T-helper 2 cell treated with Interferon-gamma antibody and Interleukin-4, amounts not matched to agents 5 μg/mL and 100 μg/mL, for 36 hours (primary cell): ENCODE results near the gene TSPY3.
"Not testable (repeated sequence)": the region's sequence is repeated elsewhere in the genome, so short reads cannot be mapped to it uniquely, and the experiment has no call there.

Experiments used
- DNase-seq: peaks from one replicate; pipeline ENCODE4 v3.0.0; 2021; ENCODE audit warnings: low spot score
- H3K27ac Mint-ChIP-seq: one replicate; pipeline ENCODE4 v1.8.0; 2021; ENCODE audit warnings: mild to moderate bottlenecking, mixed read lengths
- H3K27me3 Mint-ChIP-seq: one replicate; pipeline ENCODE4 v1.8.0; 2021; ENCODE audit warnings: low read depth, mixed read lengths
- H3K36me3 Mint-ChIP-seq: one replicate; pipeline ENCODE4 v1.8.0; 2021; ENCODE audit warnings: low read depth, mixed read lengths
- H3K4me1 Mint-ChIP-seq: one replicate; pipeline ENCODE4 v1.8.0; 2021; ENCODE audit warnings: low read depth, mixed read lengths
- H3K4me3 Mint-ChIP-seq: one replicate; pipeline ENCODE4 v1.8.0; 2022; ENCODE audit warnings: mild to moderate bottlenecking, moderate library complexity, mixed read lengths
- H3K9me3 Mint-ChIP-seq: one replicate; pipeline ENCODE4 v1.8.0; 2021; ENCODE audit warnings: mixed read lengths

TSPY3 gene

GRCh38 chrY:9398121-9398520 lies at the start of gene TSPY3:
TSS of gene TSPY3 (plus strand) at chrY:9398421. CDS start at chrY:9398467, 46 bp downstream.
- DNase-seq, H3K27me3 Mint-ChIP-seq, H3K36me3 Mint-ChIP-seq, H3K4me1 Mint-ChIP-seq, H3K4me3 Mint-ChIP-seq, H3K27ac Mint-ChIP-seq, H3K9me3 Mint-ChIP-seq: not testable (repeated sequence)

- H3K4me1 Mint-ChIP-seq, H3K9me3 Mint-ChIP-seq, H3K4me3 Mint-ChIP-seq, H3K36me3 Mint-ChIP-seq, H3K27ac Mint-ChIP-seq, H3K27me3 Mint-ChIP-seq, DNase-seq: not testable (repeated sequence)
Observed at GRCh38 chrY:9357497-9357896, 40.7 kb upstream of the TSPY3 start, which contains the start of gene TSPY8. TSS of gene TSPY8 (plus strand) at chrY:9357797. CDS start at chrY:9357843, 46 bp downstream.

- not testable (repeated sequence) for H3K27ac Mint-ChIP-seq, H3K4me3 Mint-ChIP-seq, DNase-seq, H3K27me3 Mint-ChIP-seq, H3K9me3 Mint-ChIP-seq, H3K4me1 Mint-ChIP-seq, H3K36me3 Mint-ChIP-seq
Observed at GRCh38 chrY:9396527-9396926, 1.7 kb upstream of the TSPY3 start.
